Left forelimb (tissue), 1 donor: Measurements from ENCODE around the gene CMTM4.
A peak's percentile ranks its signal among the peaks of the same experiment; 100 is the strongest.
"Not testable (repeated sequence)": the region's sequence is repeated elsewhere in the genome, so short reads cannot be mapped to it uniquely, and the experiment has no call there.

ENCODE experiments used
- DNase-seq: peaks from one replicate; pipeline ENCODE4 v3.0.0-alpha.2; 2018; ENCODE audit warnings: low spot score

The CMTM4 gene

GRCh38 chr16:66616169-66616568 lies 80.4 kb downstream of the CMTM4 start:
- DNase-seq: no peak

GRCh38 chr16:66614161-66614802 lies 82.3 kb downstream of the CMTM4 start:
- no peak for DNase-seq

DNA sequence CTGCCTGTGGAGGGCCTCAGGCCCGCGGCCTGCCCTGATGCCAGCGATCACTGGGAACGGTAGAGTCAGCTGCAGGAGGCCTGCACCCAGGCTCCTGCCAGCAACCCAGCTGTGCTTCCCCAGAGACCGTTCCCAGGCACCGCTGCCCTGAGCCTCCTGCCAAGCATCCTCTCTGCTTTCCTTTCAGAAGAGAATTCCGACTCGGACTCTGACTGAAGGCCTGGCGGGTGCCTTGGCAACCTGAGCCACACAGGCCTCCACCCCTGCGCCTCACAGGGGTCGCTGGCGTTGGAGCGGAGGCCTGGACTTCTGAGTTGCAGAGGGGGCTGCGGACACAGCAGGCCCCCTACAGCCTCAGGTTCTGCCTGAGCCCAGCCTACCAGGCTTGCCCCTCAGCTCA lies 84.1 kb downstream of the CMTM4 start:
- no peak for DNase-seq

GRCh38 chr16:66611911-66612310 lies 84.6 kb downstream of the CMTM4 start:
- not testable (repeated sequence) for DNase-seq

GRCh38 chr16:66610111-66610820 lies 86.3 kb downstream of the CMTM4 start:
- DNase-seq: no peak

DNA sequence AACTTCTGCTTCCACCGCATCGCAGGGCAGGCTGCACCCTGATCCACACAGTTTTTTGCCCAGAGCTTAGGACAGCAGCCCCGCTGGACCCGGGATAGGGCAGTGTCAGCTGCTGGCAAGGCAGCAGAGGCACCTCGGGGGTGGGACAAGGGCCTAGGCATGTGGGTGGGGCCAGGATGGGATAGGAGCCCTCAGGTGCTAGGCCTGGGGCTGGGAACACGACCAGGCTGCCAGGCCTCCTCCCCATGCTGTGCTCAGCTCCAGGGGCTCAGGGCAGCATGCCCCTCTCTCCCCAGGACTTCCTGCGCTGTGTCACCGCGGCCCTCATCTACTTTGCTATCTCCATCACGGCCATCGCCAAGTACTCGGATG lies 87.4 kb downstream of the CMTM4 start:
- no peak for DNase-seq

- peak; percentile 82 for DNase-seq
These were observed 88.1 kb downstream of the CMTM4 start for GRCh38 chr16:66608241-66609138.

- DNase-seq: no peak
These were observed 90.4 kb downstream of the CMTM4 start for GRCh38 chr16:66605979-66606751.

GRCh38 chr16:66605177-66605978 lies 91.2 kb downstream of the CMTM4 start:
- peak; percentile 79 for DNase-seq

GRCh38 chr16:66604376-66605176 lies 92.0 kb downstream of the CMTM4 start, which contains the start of gene CMTM3:
Gene CMTM3, plus strand, starts transcription at chr16:66604704. Its CDS starts 102 bp downstream, at chr16:66604806.
- DNase-seq: peak; percentile 91

GRCh38 chr16:66603537-66604375 lies 92.8 kb downstream of the CMTM4 start:
- peak; percentile 87 for DNase-seq

- no peak for DNase-seq
These were observed 95.1 kb downstream of the CMTM4 start for GRCh38 chr16:66601471-66601870.

DNA sequence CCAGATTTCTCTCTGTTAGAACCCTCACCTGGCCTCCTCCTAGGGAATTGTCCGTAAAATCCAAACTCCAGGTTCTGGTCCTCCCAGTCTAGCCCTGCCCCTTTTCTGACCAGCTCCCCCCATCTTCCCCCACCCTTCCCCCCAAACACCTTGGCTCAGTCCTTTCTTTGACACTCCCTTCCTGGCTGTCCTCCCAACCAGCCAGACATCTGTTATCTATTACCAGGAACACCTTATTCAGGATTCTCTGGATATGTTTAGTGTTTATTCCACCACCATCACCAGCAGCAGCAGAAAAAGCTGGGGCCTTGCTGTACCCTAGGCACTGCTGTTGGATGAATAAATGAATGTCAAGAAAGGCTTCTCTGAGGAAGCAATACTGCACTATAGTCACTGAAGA lies 96.1 kb downstream of the CMTM4 start:
- no peak for DNase-seq

DNA sequence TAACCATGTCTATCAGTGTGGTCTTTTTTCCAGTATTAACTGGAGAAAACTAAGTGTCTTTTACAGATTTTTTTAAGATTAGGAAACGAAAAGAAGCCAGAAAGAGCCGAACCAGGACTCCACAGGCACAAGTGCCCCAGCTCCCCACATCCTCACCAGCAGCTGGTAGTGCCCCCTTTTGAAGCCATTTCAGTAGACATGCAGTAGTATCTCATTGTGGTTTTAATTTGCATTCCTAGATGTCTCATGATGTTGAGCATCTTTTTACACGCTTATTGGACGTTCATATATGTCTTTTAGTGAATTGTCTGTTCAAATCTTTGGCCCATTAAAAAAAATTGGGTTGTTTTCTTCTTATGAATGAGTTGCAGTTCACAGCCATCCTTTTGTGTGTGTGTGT lies 96.8 kb downstream of the CMTM4 start:
- no peak for DNase-seq

DNA sequence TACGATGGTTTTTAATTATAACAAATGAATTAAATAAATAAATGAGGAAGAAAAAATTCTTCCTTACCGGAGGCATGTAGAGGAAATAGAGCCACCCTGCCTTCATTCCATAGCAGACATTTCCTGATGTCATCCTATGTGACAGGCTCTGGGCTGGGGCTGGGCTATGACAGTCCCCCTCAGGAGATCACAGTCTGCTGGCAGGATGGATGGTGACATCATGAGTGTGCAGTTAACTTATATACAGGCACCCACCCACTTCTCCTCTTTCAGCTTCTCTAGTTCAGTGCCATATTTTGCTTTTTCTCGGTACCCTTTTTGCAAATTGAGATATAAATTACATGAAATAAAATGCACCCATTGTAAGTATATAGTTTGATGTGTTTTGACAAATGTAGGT lies 98.4 kb downstream of the CMTM4 start:
- no peak for DNase-seq

DNA sequence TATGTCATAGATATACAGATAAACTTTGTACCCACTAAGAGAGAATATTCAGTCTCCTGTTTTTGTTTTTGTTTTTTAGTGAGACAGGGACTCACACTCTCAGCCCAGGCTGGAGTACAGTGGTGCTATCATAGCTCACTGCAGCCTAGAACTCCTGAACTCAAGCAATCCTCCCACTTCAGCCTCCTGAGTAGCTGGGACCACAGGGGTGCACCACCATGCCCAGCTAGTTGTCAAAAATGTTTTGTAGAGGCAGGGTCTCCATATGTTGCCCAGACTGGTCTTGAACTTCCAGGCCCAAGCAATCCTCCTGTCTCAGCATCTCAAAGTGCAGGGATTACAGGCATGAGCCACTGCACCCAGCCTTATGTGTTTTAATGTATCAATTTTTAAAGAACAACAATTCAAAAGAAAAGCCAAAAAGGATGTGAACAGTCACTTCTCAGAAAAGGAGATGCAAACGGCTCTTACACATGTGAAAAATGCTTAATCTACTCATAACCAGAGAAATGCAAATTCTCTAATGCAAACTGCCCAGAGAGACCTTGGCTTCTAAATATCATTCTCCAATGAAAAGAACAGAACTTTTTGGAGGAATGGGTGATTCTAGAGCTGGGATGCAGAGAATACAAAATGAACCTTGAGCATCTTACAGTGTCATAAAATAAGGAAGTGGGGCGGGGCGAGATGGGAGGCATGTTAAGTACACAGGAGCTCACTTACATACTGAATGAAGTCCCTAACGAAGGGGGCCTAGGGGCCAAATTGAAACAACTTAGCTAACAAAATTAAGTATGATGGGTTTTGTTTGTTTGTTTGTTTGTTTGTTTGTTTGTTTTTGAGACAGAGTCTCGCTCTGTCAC lies 99.3 kb downstream of the CMTM4 start:
- DNase-seq: no peak

DNA sequence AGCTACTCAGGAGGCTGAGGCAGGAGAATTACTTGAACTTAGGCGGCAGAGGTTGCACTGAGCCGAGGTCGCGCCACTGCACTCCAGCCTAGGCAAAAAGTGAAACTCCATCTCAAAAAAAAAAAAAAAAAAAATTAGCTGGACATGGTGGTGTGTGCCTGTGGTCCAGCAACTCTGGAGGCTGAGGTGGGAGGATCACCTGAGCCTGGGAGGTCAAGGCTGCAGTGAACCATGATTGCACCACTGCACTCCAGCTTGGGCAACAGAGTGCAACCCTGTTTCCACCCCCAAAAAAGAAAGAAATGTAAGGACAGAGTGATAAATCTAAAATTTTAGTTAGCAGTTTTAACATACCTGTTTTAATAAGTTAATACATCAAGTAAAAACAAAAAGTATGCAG lies 100.0 kb downstream of the CMTM4 start:
- not testable (repeated sequence) for DNase-seq

- DNase-seq: no peak
These were observed 101.8 kb downstream of the CMTM4 start for GRCh38 chr16:66594739-66595138.
